ENCODE measurements around the gene LYRM9. TPM values are rescaled to one million over a fixed set of nuclear protein-coding genes. Genes with fewer than 3 reads are reported as not detected.
"Not testable (repeated sequence)": the region's sequence is repeated elsewhere in the genome, so short reads cannot be mapped to it uniquely, and the experiment has no call there.

LYRM9 gene
- polyA plus RNA-seq, 1 donor (not counting 4 experiments of a cell fraction or from before 2014, with no cell fraction given) = 3.0 TPM

- H4K20me1 ChIP-seq (ENCODE audit: control insufficient read depth, extremely low read depth, insufficient read depth, low read length); H2AFZ ChIP-seq (ENCODE audit: control insufficient read depth, low read length); H3K79me2 ChIP-seq (ENCODE audit: control insufficient read depth, insufficient read depth, low read length); H3K9me3 ChIP-seq (ENCODE audit: control insufficient read depth, low read depth, low read length); H3K9me1 ChIP-seq (ENCODE audit: control insufficient read depth, extremely low read depth, insufficient read depth, low read length); FAIRE-seq; H3K27ac ChIP-seq (ENCODE audit: control insufficient read depth, insufficient read depth, low read length); H3K9ac ChIP-seq (ENCODE audit: control insufficient read depth, extremely low read depth, insufficient read depth, low read length); DNase-seq (ENCODE audit: low read depth, low spot score); H3K36me3 ChIP-seq (ENCODE audit: control insufficient read depth in 2 of 2, extremely low read depth in 1 of 2, insufficient read depth in 2 of 2, low read length in 2 of 2); H3K4me2 ChIP-seq (ENCODE audit: control insufficient read depth, extremely low read depth, insufficient read depth, low read depth, low read length); H3K4me1 ChIP-seq (ENCODE audit: control insufficient read depth, extremely low read depth, insufficient read depth, low read length); H3K4me3 ChIP-seq (ENCODE audit: control insufficient read depth in 2 of 3, extremely low read depth in 1 of 3, insufficient read depth in 2 of 3, low read depth in 1 of 3, low read length in 3 of 3); dilution Hi-C loops (cut with MboI; ENCODE audit: extremely low pct_ligation_motif_present, low sequenced_read_pairs); H3K27me3 ChIP-seq (ENCODE audit: control insufficient read depth, extremely low read depth, insufficient read depth, low read length): not testable (repeated sequence)
Measured at GRCh38 chr17:27839571-27840405, 53.4 kb downstream of the LYRM9 start.

GRCh38 chr17:27838607-27839006 is 54.6 kb downstream of the LYRM9 start:
- H3K9ac ChIP-seq (ENCODE audit: control insufficient read depth, extremely low read depth, insufficient read depth, low read length); FAIRE-seq; H3K4me3 ChIP-seq (ENCODE audit: control insufficient read depth in 2 of 3, extremely low read depth in 1 of 3, insufficient read depth in 2 of 3, low read depth in 1 of 3, low read length in 3 of 3); H3K4me1 ChIP-seq (ENCODE audit: control insufficient read depth, extremely low read depth, insufficient read depth, low read length); H3K9me3 ChIP-seq (ENCODE audit: control insufficient read depth, low read depth, low read length); H4K20me1 ChIP-seq (ENCODE audit: control insufficient read depth, extremely low read depth, insufficient read depth, low read length); H3K9me1 ChIP-seq (ENCODE audit: control insufficient read depth, extremely low read depth, insufficient read depth, low read length); DNase-seq (ENCODE audit: low read depth, low spot score); H3K27me3 ChIP-seq (ENCODE audit: control insufficient read depth, extremely low read depth, insufficient read depth, low read length); H3K4me2 ChIP-seq (ENCODE audit: control insufficient read depth, extremely low read depth, insufficient read depth, low read depth, low read length); H3K79me2 ChIP-seq (ENCODE audit: control insufficient read depth, insufficient read depth, low read length); dilution Hi-C loops (cut with MboI; ENCODE audit: extremely low pct_ligation_motif_present, low sequenced_read_pairs); H3K36me3 ChIP-seq (ENCODE audit: control insufficient read depth in 2 of 2, extremely low read depth in 1 of 2, insufficient read depth in 2 of 2, low read length in 2 of 2); H3K27ac ChIP-seq (ENCODE audit: control insufficient read depth, insufficient read depth, low read length); H2AFZ ChIP-seq (ENCODE audit: control insufficient read depth, low read length): not testable (repeated sequence)

DNA sequence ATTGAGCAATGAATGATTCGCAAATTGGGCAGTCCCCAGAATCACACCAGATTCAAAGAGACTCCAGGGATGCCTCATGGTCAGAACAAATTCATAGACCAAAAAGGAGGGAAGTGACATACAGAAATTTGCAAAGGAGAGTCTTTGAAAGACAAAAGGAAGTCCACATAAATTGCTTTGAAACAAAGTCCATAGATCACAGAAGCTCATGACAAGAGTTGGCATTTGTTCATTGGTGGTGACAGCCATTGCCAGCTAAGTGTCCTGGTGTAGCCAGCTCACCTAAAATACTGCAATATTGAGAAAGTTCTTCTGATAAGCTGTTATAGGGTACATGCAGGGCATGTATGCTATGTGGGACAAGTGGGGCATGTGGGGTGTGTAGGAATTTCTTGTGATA is 55.4 kb downstream of the LYRM9 start:
- H3K27ac ChIP-seq (ENCODE audit: control insufficient read depth, insufficient read depth, low read length); H3K4me2 ChIP-seq (ENCODE audit: control insufficient read depth, extremely low read depth, insufficient read depth, low read depth, low read length); H4K20me1 ChIP-seq (ENCODE audit: control insufficient read depth, extremely low read depth, insufficient read depth, low read length); H3K4me3 ChIP-seq (ENCODE audit: control insufficient read depth in 2 of 3, extremely low read depth in 1 of 3, insufficient read depth in 2 of 3, low read depth in 1 of 3, low read length in 3 of 3); H3K9me1 ChIP-seq (ENCODE audit: control insufficient read depth, extremely low read depth, insufficient read depth, low read length); H3K79me2 ChIP-seq (ENCODE audit: control insufficient read depth, insufficient read depth, low read length); H3K4me1 ChIP-seq (ENCODE audit: control insufficient read depth, extremely low read depth, insufficient read depth, low read length); H2AFZ ChIP-seq (ENCODE audit: control insufficient read depth, low read length); H3K9ac ChIP-seq (ENCODE audit: control insufficient read depth, extremely low read depth, insufficient read depth, low read length); dilution Hi-C loops (cut with MboI; ENCODE audit: extremely low pct_ligation_motif_present, low sequenced_read_pairs); H3K36me3 ChIP-seq (ENCODE audit: control insufficient read depth in 2 of 2, extremely low read depth in 1 of 2, insufficient read depth in 2 of 2, low read length in 2 of 2); H3K9me3 ChIP-seq (ENCODE audit: control insufficient read depth, low read depth, low read length); DNase-seq (ENCODE audit: low read depth, low spot score); H3K27me3 ChIP-seq (ENCODE audit: control insufficient read depth, extremely low read depth, insufficient read depth, low read length): not testable (repeated sequence)
- peak; percentile 17 for FAIRE-seq
